ENCODE measurements around the gene FBXO48.

Gene FBXO48

DNA sequence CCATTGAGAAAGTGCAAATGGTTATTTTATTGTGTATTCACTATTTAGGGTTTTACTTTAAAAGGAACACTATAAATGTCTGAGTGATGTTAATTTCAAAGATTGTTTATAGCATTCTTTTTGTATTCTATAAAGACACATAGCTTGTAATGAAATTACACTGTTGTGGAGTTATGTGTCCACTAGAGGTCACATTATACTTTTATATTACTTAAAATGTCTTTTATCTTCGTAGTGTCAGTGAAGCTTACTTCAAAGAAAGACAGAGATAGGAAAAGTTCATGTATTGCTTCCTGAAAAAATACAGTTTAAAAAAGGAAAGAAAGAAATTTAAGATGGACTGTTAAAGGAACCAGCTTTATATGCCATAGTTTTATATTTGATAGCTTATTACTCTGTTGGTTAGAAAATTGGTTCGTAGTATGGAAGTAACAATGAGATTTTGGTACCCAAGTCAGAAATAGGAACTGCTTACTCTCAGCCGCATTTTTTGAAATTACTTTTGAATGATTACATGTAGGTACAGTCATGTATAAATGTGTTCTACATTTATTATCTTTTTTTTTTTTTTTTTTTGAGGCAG is 20.8 kb upstream of the FBXO48 start:
- peak overlapping the region; percentile 41 for H3K4me2 ChIP-seq (ENCODE audit: low read depth, low read length, poor library complexity, severe bottlenecking)

GRCh38 chr2:68483011-68483410 is 15.9 kb upstream of the FBXO48 start:
- TF ChIP-seq EZH2phosphoT487 (IDR thresholded peaks at IDR 0.05; ENCODE audit: borderline replicate concordance) = no peak
- H3K4me1 ChIP-seq (ENCODE audit: insufficient read depth, low read length, poor library complexity, severe bottlenecking) = no peaks in the 10 kb centered on the region
- H3K27me3 ChIP-seq (ENCODE audit: insufficient read depth, low read length, poor library complexity, severe bottlenecking) = no peaks in the 10 kb centered on the region
- H3K9me3 ChIP-seq (ENCODE audit: insufficient read depth, low read depth, low read length) = no peaks in the 10 kb centered on the region
- H3K9me2 ChIP-seq (replicated peaks; ENCODE audit: low read depth, low read length) = no peaks in the 10 kb centered on the region
- no peaks in the 10 kb centered on the region for H4K20me1 ChIP-seq (ENCODE audit: insufficient read depth, low read length, poor library complexity, severe bottlenecking)
- no peaks in the 10 kb centered on the region for H3K36me3 ChIP-seq (ENCODE audit: insufficient read depth, low read length)
- H3K4me3 ChIP-seq (ENCODE audit: low read length, poor library complexity, severe bottlenecking) = no peak overlapping the region
- H2AFZ ChIP-seq (ENCODE audit: low read length) = no peak overlapping the region
- H3K79me2 ChIP-seq (ENCODE audit: insufficient read depth, low read length) = no peaks in the 10 kb centered on the region; the same call in 1 of the 2 replicates
- no peak overlapping the region for H3K4me2 ChIP-seq (ENCODE audit: low read depth, low read length, poor library complexity, severe bottlenecking)
- H3F3A ChIP-seq (ENCODE audit: low read depth) = no peaks in the 10 kb centered on the region
- H3K9ac ChIP-seq (ENCODE audit: low read depth, low read length, poor library complexity, severe bottlenecking) = no peak overlapping the region

More for the DNA sequence above, 20.8 kb upstream of the FBXO48 start:
- Histone ChIP-seq H3K27me3 (ENCODE audit: insufficient read depth, low read length, poor library complexity, severe bottlenecking) (no peaks in the 10 kb centered on the region), H3K9me2 (replicated peaks; ENCODE audit: low read depth, low read length) (no peaks in the 10 kb centered on the region), H3F3A (ENCODE audit: low read depth) (no peaks in the 10 kb centered on the region), H3K9me3 (ENCODE audit: insufficient read depth, low read depth, low read length) (no peaks in the 10 kb centered on the region), H3K4me1 (ENCODE audit: insufficient read depth, low read length, poor library complexity, severe bottlenecking) (no peaks in the 10 kb centered on the region), H3K9ac (ENCODE audit: low read depth, low read length, poor library complexity, severe bottlenecking) (no peak overlapping the region), H2AFZ (ENCODE audit: low read length) (no peak overlapping the region), H3K79me2 (ENCODE audit: insufficient read depth, low read length) (no peaks in the 10 kb centered on the region; the same call in 1 of the 2 replicates), H3K4me3 (ENCODE audit: low read length, poor library complexity, severe bottlenecking) (peak overlapping the region; percentile 41), H3K36me3 (ENCODE audit: insufficient read depth, low read length) (no peaks in the 10 kb centered on the region), H4K20me1 (ENCODE audit: insufficient read depth, low read length, poor library complexity, severe bottlenecking) (no peaks in the 10 kb centered on the region)
- TF ChIP-seq EZH2phosphoT487 (IDR thresholded peaks at IDR 0.05; ENCODE audit: borderline replicate concordance) = no peak
- peak; percentile 74 for TF ChIP-seq CTCF (conservative IDR thresholded peaks at IDR 0.05; ENCODE audit: low read length)

- TF ChIP-seq CTCF (conservative IDR thresholded peaks at IDR 0.05; ENCODE audit: low read length) (no peak), EZH2phosphoT487 (IDR thresholded peaks at IDR 0.05; ENCODE audit: borderline replicate concordance) (no peak)
- H3K27me3 ChIP-seq (ENCODE audit: insufficient read depth, low read length, poor library complexity, severe bottlenecking) = no peaks in the 10 kb centered on the region
- no peak overlapping the region for H3K4me3 ChIP-seq (ENCODE audit: low read length, poor library complexity, severe bottlenecking)
- no peaks in the 10 kb centered on the region for H4K20me1 ChIP-seq (ENCODE audit: insufficient read depth, low read length, poor library complexity, severe bottlenecking)
- H3K4me2 ChIP-seq (ENCODE audit: low read depth, low read length, poor library complexity, severe bottlenecking) = no peak overlapping the region
- H3K9me2 ChIP-seq (replicated peaks; ENCODE audit: low read depth, low read length) = no peaks in the 10 kb centered on the region
- H3K9me3 ChIP-seq (ENCODE audit: insufficient read depth, low read depth, low read length) = no peaks in the 10 kb centered on the region
- no peak overlapping the region for H2AFZ ChIP-seq (ENCODE audit: low read length)
- H3K36me3 ChIP-seq (ENCODE audit: insufficient read depth, low read length) = no peaks in the 10 kb centered on the region
- H3K79me2 ChIP-seq (ENCODE audit: insufficient read depth, low read length) = no peaks in the 10 kb centered on the region; the same call in 1 of the 2 replicates
- H3K4me1 ChIP-seq (ENCODE audit: insufficient read depth, low read length, poor library complexity, severe bottlenecking) = no peaks in the 10 kb centered on the region
- no peak overlapping the region for H3K9ac ChIP-seq (ENCODE audit: low read depth, low read length, poor library complexity, severe bottlenecking)
- no peaks in the 10 kb centered on the region for H3F3A ChIP-seq (ENCODE audit: low read depth)
These were observed 15.3 kb upstream of the FBXO48 start for GRCh38 chr2:68482296-68482820.

DNA sequence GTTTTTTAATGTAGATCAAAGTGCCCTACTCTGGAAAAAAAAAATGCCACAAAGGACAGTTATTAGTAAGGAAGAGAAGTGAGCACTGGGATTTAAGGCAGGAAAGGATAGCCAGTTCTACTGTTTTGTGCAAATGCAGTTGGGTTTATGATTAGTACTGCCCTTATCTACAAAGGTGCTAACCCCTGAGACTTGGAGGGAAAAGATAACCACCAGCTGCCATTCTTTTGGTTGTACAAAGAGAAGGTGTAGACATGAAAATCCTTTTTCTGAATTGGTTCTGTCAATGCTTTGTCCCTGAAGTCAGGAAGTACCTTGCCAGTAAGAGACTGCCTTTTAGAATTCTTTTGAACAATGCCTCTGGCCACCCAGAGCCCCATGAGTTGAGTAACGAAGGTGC is 11.6 kb upstream of the FBXO48 start:
- Histone ChIP-seq H4K20me1 (ENCODE audit: insufficient read depth, low read length, poor library complexity, severe bottlenecking) (no peaks in the 10 kb centered on the region), H3K4me3 (ENCODE audit: low read length, poor library complexity, severe bottlenecking) (no peak overlapping the region), H3K9ac (ENCODE audit: low read depth, low read length, poor library complexity, severe bottlenecking) (no peak overlapping the region), H3K79me2 (ENCODE audit: insufficient read depth, low read length) (no peaks in the 10 kb centered on the region; the same call in 1 of the 2 replicates), H3K9me3 (ENCODE audit: insufficient read depth, low read depth, low read length) (no peaks in the 10 kb centered on the region), H3K9me2 (replicated peaks; ENCODE audit: low read depth, low read length) (no peaks in the 10 kb centered on the region), H3F3A (ENCODE audit: low read depth) (no peaks in the 10 kb centered on the region), H3K4me1 (ENCODE audit: insufficient read depth, low read length, poor library complexity, severe bottlenecking) (no peaks in the 10 kb centered on the region), H3K4me2 (ENCODE audit: low read depth, low read length, poor library complexity, severe bottlenecking) (no peak overlapping the region), H3K27me3 (ENCODE audit: insufficient read depth, low read length, poor library complexity, severe bottlenecking) (no peaks in the 10 kb centered on the region), H2AFZ (ENCODE audit: low read length) (no peak overlapping the region), H3K36me3 (ENCODE audit: insufficient read depth, low read length) (no peaks in the 10 kb centered on the region)
- TF ChIP-seq CTCF (conservative IDR thresholded peaks at IDR 0.05; ENCODE audit: low read length) (no peak), EZH2phosphoT487 (IDR thresholded peaks at IDR 0.05; ENCODE audit: borderline replicate concordance) (no peak)
